HUES48 (cell line): ENCODE measurements around the gene GTPBP4.
"Not testable (repeated sequence)": the region's sequence is repeated elsewhere in the genome, so short reads cannot be mapped to it uniquely, and the experiment has no call there.

Source experiments
- H3K27ac ChIP-seq: one replicate; pipeline ENCODE4 v1.7.0; 2013; ENCODE audit warnings: low read depth, low read length, inconsistent platforms
- H3K27me3 ChIP-seq: 2 replicates; pipeline ENCODE4 v1.6.1; 2013; ENCODE audit warnings: mild to moderate bottlenecking, low read length; ENCODE audit not compliant: control insufficient read depth, insufficient read depth
- H3K36me3 ChIP-seq: 2 replicates; pipeline ENCODE4 v1.6.1; 2013; ENCODE audit warnings: low read length; ENCODE audit not compliant: control insufficient read depth, insufficient read depth
- H3K4me1 ChIP-seq: 2 replicates; pipeline ENCODE4 v1.6.1; 2013; ENCODE audit warnings: mild to moderate bottlenecking, low read length; ENCODE audit not compliant: control insufficient read depth, insufficient read depth
- H3K4me3 ChIP-seq: 2 replicates; pipeline ENCODE4 v1.5.1; 2013; ENCODE audit warnings: mild to moderate bottlenecking, low read depth, low read length
- H3K9ac ChIP-seq: 2 replicates; pipeline ENCODE4 v1.6.1; 2013; ENCODE audit warnings: mild to moderate bottlenecking, low read depth, low read length, moderate library complexity
- H3K9me3 ChIP-seq: 2 replicates; pipeline ENCODE4 v1.6.1; 2013; ENCODE audit warnings: low read length; ENCODE audit not compliant: control insufficient read depth, insufficient read depth

The GTPBP4 gene

DNA sequence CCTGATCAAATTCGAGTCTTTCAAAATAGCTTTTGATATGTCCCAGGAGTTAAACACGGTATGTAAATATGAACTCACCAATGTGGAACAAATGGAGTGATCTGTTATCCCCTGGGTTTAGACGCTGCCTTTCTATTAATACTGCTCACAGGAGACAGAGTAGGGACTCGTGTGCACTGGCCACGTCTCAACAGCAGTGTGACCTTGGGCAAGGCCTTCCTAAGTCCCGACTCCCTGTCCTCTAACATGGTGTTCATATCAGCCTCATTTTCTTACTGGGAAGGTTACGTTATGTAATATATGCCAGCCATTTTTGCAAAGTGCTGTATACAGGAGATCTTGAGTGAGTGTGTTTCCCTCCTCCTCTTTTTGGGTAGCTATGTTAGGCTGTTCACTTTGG lies 69.8 kb downstream of the GTPBP4 start:
- H3K9ac ChIP-seq, result no peak overlapping the region
- H3K27me3 ChIP-seq, result no peaks in the 10 kb centered on the region
- H3K4me1 ChIP-seq, result peaks cover 14% of the 10 kb centered on the region
- peak overlapping the region; percentile 95; the same call in 1 of the 2 replicates for H3K4me3 ChIP-seq
- H3K9me3 ChIP-seq, result no peaks in the 10 kb centered on the region
- no peak overlapping the region for H3K27ac ChIP-seq
- H3K36me3 ChIP-seq, result peaks cover 18% of the 10 kb centered on the region

DNA sequence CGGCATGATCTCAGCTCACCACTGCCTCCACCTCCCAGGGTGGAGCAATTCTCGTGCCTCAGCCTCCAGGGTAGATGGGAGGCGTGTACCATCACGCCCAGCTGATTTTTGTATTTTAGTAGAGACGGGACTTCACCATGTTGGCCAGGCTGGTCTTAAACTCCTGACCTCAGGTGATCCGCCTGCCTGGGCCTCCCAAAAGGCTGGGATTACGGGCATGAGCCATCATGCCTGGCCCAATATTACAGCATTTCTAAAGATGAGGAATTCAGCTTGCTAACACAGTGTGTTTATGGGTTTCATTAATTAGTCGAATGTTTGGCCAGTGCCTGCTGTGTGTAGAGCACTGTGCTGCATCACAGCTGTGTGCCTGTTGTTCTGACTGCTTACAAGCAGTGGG lies 71.7 kb downstream of the GTPBP4 start:
- Histone ChIP-seq H3K27ac (no peak overlapping the region), H3K4me3 (no peak overlapping the region), H3K4me1 (peaks cover 11% of the 10 kb centered on the region), H3K27me3 (no peaks in the 10 kb centered on the region), H3K9me3 (no peaks in the 10 kb centered on the region), H3K9ac (no peak overlapping the region), H3K36me3 (no peaks in the 10 kb centered on the region; the same call in 1 of the 2 replicates)

DNA sequence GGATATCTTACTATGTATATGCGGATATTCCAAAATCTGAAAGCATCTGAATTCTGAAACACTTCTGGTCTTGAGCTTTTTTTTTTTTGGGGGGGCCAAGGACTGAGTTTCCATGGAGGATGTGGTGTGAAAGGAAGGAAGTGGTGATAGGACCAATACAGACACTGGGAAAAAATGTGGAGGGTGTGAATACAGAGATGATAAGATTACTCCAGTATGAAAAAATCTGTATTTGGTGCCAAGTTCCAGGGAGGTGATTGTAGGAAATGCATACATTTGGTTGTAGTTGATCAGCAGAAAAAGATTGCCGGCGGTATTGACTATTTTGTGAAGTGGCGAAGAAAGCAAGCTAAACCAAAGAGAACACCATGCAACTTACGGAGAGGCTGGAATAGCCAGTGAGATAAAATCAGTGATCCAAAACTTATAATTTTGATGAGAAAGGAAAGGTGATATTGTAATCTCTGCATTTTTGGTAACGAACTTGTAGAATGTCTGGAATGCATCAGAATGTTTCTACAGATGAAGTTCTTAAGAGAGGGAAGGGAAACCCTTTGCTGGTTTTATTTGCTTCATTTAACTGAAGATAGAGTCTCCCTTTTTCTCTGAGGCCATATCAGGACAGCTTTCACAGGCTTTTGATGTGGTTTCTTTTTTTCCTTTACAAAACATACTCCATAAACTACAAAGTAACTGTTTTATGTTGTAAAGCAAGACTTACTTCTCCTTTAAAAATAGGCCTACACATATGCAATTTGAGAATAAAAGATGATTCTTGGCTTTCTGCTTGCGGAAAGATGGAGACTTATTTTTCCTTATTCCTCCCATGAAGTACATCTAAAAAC lies 73.9 kb downstream of the GTPBP4 start:
- Histone ChIP-seq H3K4me3 (no peak overlapping the region), H3K9me3 (no peaks in the 10 kb centered on the region), H3K36me3 (no peaks in the 10 kb centered on the region), H3K27ac (no peak overlapping the region), H3K4me1 (peaks cover 6% of the 10 kb centered on the region), H3K9ac (no peak overlapping the region), H3K27me3 (no peaks in the 10 kb centered on the region)

DNA sequence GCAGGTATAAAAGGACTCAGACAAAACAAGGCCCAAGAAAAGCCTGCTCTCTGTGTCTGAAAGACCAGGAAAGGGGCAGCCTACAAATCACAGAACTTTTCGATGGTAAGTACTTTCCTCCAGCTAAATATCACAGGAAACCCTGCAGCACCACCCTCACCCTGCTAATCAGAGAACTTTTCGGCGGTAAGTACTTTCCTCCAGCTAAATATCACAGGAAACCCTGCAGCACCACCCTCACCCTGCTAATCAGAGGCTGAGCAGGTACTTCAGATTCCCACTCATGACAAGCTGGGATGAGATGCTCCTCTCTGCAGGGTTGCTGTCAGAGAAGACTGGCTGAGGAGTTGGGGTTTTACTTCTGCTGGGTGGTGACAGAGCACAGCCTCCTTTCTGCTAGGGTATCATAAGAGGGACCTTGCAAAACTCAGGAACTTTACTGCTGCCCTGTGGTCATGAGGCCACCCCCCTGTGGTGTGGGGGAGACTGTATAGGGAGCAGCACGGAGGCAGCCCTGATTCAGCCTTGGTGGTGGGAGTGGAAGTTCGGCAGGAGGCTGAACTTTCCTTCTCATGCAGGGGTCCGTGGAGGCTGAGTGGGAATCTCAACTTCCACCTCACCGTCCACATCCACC lies 75.1 kb downstream of the GTPBP4 start:
- Histone ChIP-seq H3K9me3 (no peaks in the 10 kb centered on the region), H3K27me3 (no peaks in the 10 kb centered on the region), H3K36me3 (no peaks in the 10 kb centered on the region), H3K4me1 (no peaks in the 10 kb centered on the region), H3K27ac (no peak overlapping the region), H3K9ac (no peak overlapping the region; the same call in 1 of the 2 replicates), H3K4me3 (no peak overlapping the region)

DNA sequence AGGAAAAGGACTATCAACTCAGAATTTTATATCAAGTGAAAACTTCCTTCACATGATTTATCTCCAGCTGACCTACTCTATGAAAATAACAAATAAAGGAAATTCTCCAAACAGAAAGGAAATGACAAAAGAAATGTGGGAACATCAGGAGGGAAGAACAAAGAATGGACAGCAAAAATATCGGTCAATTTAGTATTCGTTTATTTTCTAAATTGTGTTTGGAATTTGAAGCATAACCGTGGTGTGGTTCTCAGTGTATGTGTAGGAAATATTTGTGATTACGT lies 76.7 kb downstream of the GTPBP4 start:
- Histone ChIP-seq H3K4me3 (no peak overlapping the region), H3K36me3 (no peaks in the 10 kb centered on the region), H3K4me1 (no peaks in the 10 kb centered on the region), H3K9me3 (no peaks in the 10 kb centered on the region), H3K27ac (no peak overlapping the region), H3K27me3 (no peaks in the 10 kb centered on the region), H3K9ac (no peak overlapping the region)

DNA sequence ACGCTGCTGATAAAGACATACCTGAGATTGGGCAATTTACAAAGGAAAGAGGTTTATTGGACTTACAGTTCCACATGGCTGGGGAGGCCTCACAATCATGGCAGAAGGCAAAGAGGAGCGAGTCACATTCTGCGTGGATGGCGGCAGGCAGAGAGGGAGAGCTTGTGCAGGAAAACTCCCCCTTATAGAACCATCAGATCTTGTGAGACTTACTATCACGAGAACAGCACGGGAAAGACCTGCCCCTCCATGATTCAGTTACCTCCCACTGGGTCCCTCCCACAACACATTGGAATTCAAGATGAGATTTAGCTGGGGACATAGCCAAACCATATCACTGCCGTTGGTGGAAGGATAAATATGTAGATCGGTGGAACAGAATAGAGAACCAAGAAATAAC lies 78.5 kb downstream of the GTPBP4 start:
- H3K9me3 ChIP-seq, H3K36me3 ChIP-seq, H3K4me1 ChIP-seq, H3K4me3 ChIP-seq, H3K9ac ChIP-seq, H3K27ac ChIP-seq, H3K27me3 ChIP-seq: not testable (repeated sequence)

DNA sequence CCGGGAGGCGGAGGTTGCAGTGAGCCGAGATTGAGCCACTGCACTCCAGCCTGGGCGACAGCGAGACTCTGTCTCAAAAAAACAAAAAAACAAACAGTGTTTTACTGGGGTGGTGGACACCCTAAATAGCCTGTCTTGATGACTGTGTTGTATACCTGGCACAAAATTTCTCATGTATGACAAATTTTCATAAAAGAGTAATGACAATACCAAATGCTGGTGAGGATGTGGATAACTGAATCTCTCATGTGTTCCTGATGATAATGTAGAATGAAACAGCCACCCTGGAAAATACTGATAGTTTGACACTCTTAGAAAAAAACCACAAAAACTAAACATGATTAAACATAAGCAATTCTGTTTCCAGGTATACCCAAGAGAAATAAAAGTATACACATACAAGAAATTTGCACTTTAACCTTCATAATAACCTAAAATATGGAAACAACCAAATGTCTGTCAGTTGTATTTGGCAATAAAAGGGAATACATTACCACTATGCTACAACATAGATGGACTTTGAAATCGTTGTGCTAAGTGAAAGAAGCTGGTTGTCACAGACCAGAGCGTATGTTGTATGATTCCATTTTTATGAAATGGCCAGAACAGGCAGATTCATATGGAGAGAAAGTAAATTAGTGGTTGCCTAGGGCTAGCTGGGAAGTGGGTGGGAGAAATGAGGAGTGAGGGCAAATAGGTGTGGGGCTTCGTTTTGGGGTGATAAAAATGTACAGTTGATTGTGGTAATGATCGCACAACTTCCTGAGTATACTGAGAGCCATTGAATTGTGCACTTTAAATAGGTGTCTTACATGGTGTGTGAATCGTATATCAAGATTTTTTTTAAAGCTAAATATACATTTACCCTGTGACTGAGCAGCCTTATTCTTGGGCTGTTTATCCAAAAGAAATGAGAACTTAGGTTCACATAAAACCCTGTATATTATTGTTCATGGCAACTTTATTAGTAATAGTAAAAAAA lies 80.4 kb downstream of the GTPBP4 start:
- Histone ChIP-seq H3K27me3 (no peaks in the 10 kb centered on the region), H3K27ac (no peak overlapping the region), H3K4me3 (no peak overlapping the region), H3K36me3 (peaks cover 17% of the 10 kb centered on the region; the same call in 1 of the 2 replicates), H3K9ac (no peak overlapping the region), H3K9me3 (no peaks in the 10 kb centered on the region), H3K4me1 (peaks cover 7% of the 10 kb centered on the region)
